T-helper 1 cell treated with Interleukin-12 subunit alpha and Interleukin-12 subunit beta and Interleukin-4 antibody, amounts not matched to agents 30 μg/mL and 1 μg/mL, for 36 hours (primary cell): ENCODE data around the gene KRT74.

Experiments used
- H3K27ac Mint-ChIP-seq: one replicate; pipeline ENCODE4 v1.8.0; 2021; ENCODE audit warnings: mild to moderate bottlenecking, mixed read lengths
- H3K27me3 Mint-ChIP-seq: one replicate; pipeline ENCODE4 v1.8.0; 2021; ENCODE audit warnings: low read depth, mixed read lengths
- H3K36me3 Mint-ChIP-seq: one replicate; pipeline ENCODE4 v1.8.0; 2021; ENCODE audit warnings: low read depth, mixed read lengths
- H3K4me1 Mint-ChIP-seq: one replicate; pipeline ENCODE4 v1.8.0; 2021; ENCODE audit warnings: low read depth, mixed read lengths
- H3K4me3 Mint-ChIP-seq: one replicate; pipeline ENCODE4 v1.8.0; 2021; ENCODE audit warnings: mild to moderate bottlenecking, moderate library complexity, mixed read lengths
- H3K9me3 Mint-ChIP-seq: one replicate; pipeline ENCODE4 v1.8.0; 2021; ENCODE audit warnings: mixed read lengths

KRT74 gene

GRCh38 chr12:52590021-52590420 lies 16.4 kb upstream of the KRT74 start:
- peaks cover 23% of the 10 kb centered on the region for H3K4me1 Mint-ChIP-seq
- H3K27me3 Mint-ChIP-seq: peaks cover 13% of the 10 kb centered on the region
- no peak overlapping the region for H3K27ac Mint-ChIP-seq
- no peaks in the 10 kb centered on the region for H3K9me3 Mint-ChIP-seq
- H3K4me3 Mint-ChIP-seq: no peak overlapping the region
- no peaks in the 10 kb centered on the region for H3K36me3 Mint-ChIP-seq

DNA sequence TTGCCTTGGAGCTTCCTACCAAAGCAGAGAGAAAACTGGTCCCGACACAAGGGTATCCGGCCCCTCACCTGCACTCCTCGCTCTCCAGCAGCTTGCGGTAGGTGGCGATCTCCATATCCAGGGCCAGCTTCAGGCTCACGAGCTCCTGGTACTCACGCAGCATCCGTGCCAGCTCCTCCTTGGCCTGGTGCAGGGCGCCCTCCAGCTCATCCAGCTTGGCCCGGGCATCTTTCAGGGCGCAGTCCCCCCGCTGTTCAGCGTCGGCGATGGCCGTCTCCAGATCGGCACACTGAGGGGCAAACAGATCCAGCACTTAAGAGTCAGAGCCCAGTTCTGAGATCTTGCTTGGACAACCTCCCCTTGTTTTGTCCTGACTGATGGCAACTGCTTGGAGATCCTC lies 13.9 kb upstream of the KRT74 start:
- no peak overlapping the region for H3K4me3 Mint-ChIP-seq
- no peak overlapping the region for H3K27ac Mint-ChIP-seq
- peaks cover 28% of the 10 kb centered on the region for H3K4me1 Mint-ChIP-seq
- H3K36me3 Mint-ChIP-seq: no peaks in the 10 kb centered on the region
- H3K27me3 Mint-ChIP-seq: peaks cover 3% of the 10 kb centered on the region
- H3K9me3 Mint-ChIP-seq: no peaks in the 10 kb centered on the region

- no peaks in the 10 kb centered on the region for H3K36me3 Mint-ChIP-seq
- peak overlapping the region; percentile 18 for H3K27ac Mint-ChIP-seq
- H3K9me3 Mint-ChIP-seq: no peaks in the 10 kb centered on the region
- peaks cover 3% of the 10 kb centered on the region for H3K27me3 Mint-ChIP-seq
- H3K4me3 Mint-ChIP-seq: peak overlapping the region; percentile 8
- H3K4me1 Mint-ChIP-seq: peaks cover 28% of the 10 kb centered on the region
Measured at GRCh38 chr12:52585946-52586345, 12.3 kb upstream of the KRT74 start.

DNA sequence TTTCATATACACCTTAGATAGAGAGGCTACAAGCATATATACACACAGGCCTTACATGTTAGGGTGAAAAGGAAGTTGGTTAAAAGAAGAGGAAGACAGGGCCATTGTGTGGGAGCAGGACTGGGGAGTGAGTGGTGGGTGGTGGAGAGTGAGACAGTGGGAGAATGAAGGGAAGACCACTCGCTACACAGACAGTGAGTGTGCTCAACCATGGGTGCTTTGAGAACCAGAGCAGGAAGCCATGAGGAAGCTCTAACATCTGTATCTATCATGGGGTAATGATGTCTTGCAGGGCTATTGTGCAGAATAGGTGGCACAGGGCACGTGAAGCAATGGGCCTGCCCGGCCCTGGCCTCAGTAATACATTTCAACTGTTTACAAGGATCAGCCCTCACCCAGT lies 11.4 kb upstream of the KRT74 start:
- peaks cover 28% of the 10 kb centered on the region for H3K4me1 Mint-ChIP-seq

GRCh38 chr12:52584156-52584682 lies 10.6 kb upstream of the KRT74 start:
- Mint-ChIP-seq H3K9me3 (no peaks in the 10 kb centered on the region), H3K27ac (no peak overlapping the region), H3K4me3 (no peak overlapping the region)

More for the DNA sequence above, 11.4 kb upstream of the KRT74 start:
- no peaks in the 10 kb centered on the region for H3K36me3 Mint-ChIP-seq
- H3K4me3 Mint-ChIP-seq: no peak overlapping the region
- peak overlapping the region; percentile 21 for H3K27ac Mint-ChIP-seq
- H3K27me3 Mint-ChIP-seq: peaks cover 3% of the 10 kb centered on the region
- no peaks in the 10 kb centered on the region for H3K9me3 Mint-ChIP-seq

GRCh38 chr12:52582971-52583456 lies 9.4 kb upstream of the KRT74 start:
- H3K9me3 Mint-ChIP-seq: no peaks in the 10 kb centered on the region
- H3K36me3 Mint-ChIP-seq: no peaks in the 10 kb centered on the region
- H3K27me3 Mint-ChIP-seq: no peaks in the 10 kb centered on the region
- H3K27ac Mint-ChIP-seq: no peak overlapping the region
- peaks cover 27% of the 10 kb centered on the region for H3K4me1 Mint-ChIP-seq
- H3K4me3 Mint-ChIP-seq: no peak overlapping the region

More at GRCh38 chr12:52584156-52584682, 10.6 kb upstream of the KRT74 start:
- Mint-ChIP-seq H3K27me3 (peaks cover 3% of the 10 kb centered on the region), H3K4me1 (peaks cover 27% of the 10 kb centered on the region), H3K36me3 (no peaks in the 10 kb centered on the region)

- Mint-ChIP-seq H3K4me3 (no peak overlapping the region), H3K4me1 (peaks cover 27% of the 10 kb centered on the region), H3K27ac (no peak overlapping the region), H3K27me3 (no peaks in the 10 kb centered on the region), H3K36me3 (no peaks in the 10 kb centered on the region), H3K9me3 (no peaks in the 10 kb centered on the region)
Measured at GRCh38 chr12:52582486-52582885, 8.8 kb upstream of the KRT74 start.

DNA sequence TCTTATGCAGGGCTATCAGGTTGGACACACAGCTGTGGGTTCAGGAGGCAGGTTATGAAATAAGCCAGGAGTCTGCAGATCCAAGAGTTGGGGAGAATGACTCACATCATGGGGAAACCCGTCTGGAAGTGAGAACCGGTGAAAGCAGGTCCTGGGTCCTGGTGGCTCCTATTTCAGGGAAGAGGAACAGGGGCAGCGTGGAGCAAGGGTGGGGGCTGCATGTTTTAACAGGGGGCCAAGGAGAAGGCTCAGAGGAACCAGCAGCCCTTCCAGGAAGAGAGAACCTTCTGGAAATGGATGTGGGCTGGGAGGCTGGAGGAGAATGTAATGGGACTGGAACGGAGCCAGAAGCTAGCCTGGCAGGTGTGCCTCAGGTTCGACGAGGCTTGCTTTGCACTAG lies 7.8 kb upstream of the KRT74 start:
- Mint-ChIP-seq H3K4me1 (peaks cover 19% of the 10 kb centered on the region), H3K27me3 (no peaks in the 10 kb centered on the region), H3K9me3 (no peaks in the 10 kb centered on the region), H3K4me3 (no peak overlapping the region), H3K27ac (no peak overlapping the region), H3K36me3 (no peaks in the 10 kb centered on the region)

DNA sequence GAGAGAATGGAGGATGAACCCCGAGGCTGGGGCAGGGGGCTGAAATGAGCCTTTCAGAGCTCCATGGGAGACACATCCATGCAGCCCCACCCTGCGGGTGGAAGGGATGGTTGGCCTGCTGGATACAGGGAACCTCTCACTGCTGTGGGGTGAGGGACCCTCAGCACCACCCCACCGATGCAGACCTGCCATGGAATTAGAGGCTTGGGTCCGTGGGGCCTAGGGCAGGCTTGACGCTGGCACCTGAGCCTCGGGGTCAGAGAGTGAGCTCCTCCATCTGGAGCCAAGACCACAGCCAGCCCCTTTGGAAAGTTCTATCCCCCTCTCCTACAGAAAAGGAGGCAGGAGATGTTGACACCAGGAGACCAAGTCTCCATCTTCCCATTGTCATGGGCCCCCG lies 7.4 kb upstream of the KRT74 start:
- Mint-ChIP-seq H3K4me3 (no peak overlapping the region), H3K27me3 (no peaks in the 10 kb centered on the region), H3K36me3 (no peaks in the 10 kb centered on the region), H3K9me3 (no peaks in the 10 kb centered on the region), H3K4me1 (peaks cover 15% of the 10 kb centered on the region), H3K27ac (no peak overlapping the region)

GRCh38 chr12:52580496-52580895 lies 6.9 kb upstream of the KRT74 start:
- peaks cover 11% of the 10 kb centered on the region for H3K4me1 Mint-ChIP-seq
- no peaks in the 10 kb centered on the region for H3K27me3 Mint-ChIP-seq
- no peaks in the 10 kb centered on the region for H3K36me3 Mint-ChIP-seq
- no peak overlapping the region for H3K4me3 Mint-ChIP-seq
- H3K27ac Mint-ChIP-seq: no peak overlapping the region
- no peaks in the 10 kb centered on the region for H3K9me3 Mint-ChIP-seq

DNA sequence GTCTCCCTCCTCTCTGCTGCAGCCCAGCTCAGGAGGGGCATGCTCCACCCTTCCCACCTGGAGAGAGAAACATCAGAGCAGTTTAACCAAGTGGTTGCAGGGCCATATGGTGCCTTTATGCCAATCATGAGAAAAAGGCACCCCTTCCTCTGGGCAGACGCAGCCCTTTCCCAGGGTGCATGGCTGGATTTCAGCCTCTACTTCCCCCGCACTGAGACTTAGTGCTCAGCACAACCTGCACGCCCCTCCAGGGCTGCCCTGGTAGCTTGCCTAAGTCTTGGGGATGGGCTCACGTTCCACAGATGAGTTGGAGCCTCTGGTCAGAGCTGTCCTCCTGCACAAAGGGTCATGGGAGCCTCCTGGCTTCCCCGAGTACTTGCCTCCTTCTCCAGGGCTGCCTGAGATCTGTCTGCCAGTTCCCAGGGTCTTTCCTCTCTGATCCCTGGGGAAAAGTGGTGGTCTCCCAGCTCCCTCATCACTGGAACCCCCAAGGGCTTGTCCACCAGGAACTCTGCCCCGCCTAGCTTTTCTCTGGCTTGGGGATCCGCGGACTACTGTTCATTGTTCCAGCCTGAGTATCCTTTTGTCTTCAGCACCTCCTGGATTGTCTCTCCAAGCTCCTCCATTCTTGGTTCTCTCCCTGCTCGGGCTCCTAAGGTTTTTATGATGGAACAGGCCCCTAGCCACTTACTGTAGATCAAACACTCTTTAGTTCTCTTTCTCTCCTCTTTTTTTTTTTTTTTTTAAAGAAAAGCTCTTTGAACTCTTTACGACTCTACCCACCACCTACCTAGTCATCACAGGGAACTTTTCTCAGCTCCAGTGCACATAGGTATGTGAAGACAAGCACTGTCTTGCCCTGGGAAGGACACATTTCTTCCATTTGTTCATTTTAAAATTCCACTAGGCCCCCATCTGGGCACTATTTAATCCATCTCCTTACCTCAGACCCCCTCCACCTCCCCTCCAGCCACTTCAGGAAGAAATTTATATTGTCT lies 6.1 kb upstream of the KRT74 start:
- Mint-ChIP-seq H3K36me3 (no peaks in the 10 kb centered on the region), H3K27me3 (no peaks in the 10 kb centered on the region), H3K9me3 (no peaks in the 10 kb centered on the region), H3K27ac (no peak overlapping the region), H3K4me1 (peaks cover 3% of the 10 kb centered on the region), H3K4me3 (no peak overlapping the region)

- peaks cover 3% of the 10 kb centered on the region for H3K4me1 Mint-ChIP-seq
- no peak overlapping the region for H3K4me3 Mint-ChIP-seq
- no peaks in the 10 kb centered on the region for H3K9me3 Mint-ChIP-seq
- no peak overlapping the region for H3K27ac Mint-ChIP-seq
- H3K36me3 Mint-ChIP-seq: no peaks in the 10 kb centered on the region
- no peaks in the 10 kb centered on the region for H3K27me3 Mint-ChIP-seq
Measured at GRCh38 chr12:52578469-52578868, 4.8 kb upstream of the KRT74 start.

- no peaks in the 10 kb centered on the region for H3K36me3 Mint-ChIP-seq
- H3K9me3 Mint-ChIP-seq: no peaks in the 10 kb centered on the region
- no peak overlapping the region for H3K27ac Mint-ChIP-seq
- H3K27me3 Mint-ChIP-seq: no peaks in the 10 kb centered on the region
- no peak overlapping the region for H3K4me3 Mint-ChIP-seq
- H3K4me1 Mint-ChIP-seq: no peaks in the 10 kb centered on the region
Measured at GRCh38 chr12:52577316-52577715, 3.7 kb upstream of the KRT74 start.

DNA sequence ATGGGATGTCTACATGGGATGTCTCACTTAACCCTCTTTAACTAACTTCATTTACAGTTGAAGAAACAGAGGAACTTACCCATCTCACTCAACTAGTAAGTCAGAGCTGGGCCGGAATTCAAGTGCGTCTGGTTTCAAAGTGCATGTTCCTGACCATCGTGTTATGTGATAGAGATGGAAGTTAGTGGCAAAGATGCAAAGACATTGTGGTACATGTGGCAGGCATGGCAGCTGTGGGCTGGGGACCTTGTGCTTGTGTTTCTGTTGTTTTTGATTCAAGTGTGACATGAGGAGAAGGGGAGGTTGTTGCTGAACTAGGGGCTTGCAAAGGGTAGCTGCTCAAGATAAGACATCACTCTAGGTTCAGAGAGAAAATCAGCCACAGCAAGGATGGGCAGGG lies 2.3 kb upstream of the KRT74 start:
- no peak overlapping the region for H3K4me3 Mint-ChIP-seq
- no peaks in the 10 kb centered on the region for H3K4me1 Mint-ChIP-seq

DNA sequence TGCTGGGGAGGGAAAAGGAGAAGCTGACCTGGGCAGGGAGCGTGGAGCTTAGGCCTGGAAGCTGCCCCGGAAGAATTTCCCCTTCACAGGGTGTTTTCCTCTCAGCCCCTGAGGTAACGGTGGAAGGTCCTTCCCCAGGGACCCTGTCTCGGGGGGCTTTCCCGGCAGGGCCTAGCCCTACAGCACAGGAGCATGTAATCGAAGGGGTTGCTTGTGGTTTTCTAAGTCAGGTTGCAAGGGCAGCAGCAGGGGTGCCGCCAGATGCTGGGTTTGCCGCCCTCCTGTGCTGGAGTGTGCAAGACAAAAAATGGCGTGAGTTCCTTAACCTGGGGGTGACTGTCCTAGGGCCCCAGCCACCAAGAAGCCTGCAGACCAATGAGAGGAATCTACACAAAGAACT lies 1.6 kb upstream of the KRT74 start:
- Mint-ChIP-seq H3K4me3 (no peak overlapping the region), H3K9me3 (no peaks in the 10 kb centered on the region), H3K27me3 (no peaks in the 10 kb centered on the region), H3K4me1 (no peaks in the 10 kb centered on the region), H3K27ac (no peak overlapping the region), H3K36me3 (no peaks in the 10 kb centered on the region)

More for the DNA sequence above, 2.3 kb upstream of the KRT74 start:
- H3K9me3 Mint-ChIP-seq: no peaks in the 10 kb centered on the region
- no peaks in the 10 kb centered on the region for H3K27me3 Mint-ChIP-seq
- H3K36me3 Mint-ChIP-seq: no peaks in the 10 kb centered on the region
- no peak overlapping the region for H3K27ac Mint-ChIP-seq
